Pons (tissue), 1 donor: ENCODE measurements around the gene IRF5.
"Not testable (repeated sequence)": the region's sequence is repeated elsewhere in the genome, so short reads cannot be mapped to it uniquely, and the experiment has no call there.

Experiments used
- DNase-seq: peaks from one replicate; pipeline ENCODE4 v3.0.0-alpha.2; 2016; ENCODE audit warnings: low spot score

The IRF5 gene

GRCh38 chr7:128938544-128939074 lies 882 bp downstream of the IRF5 start:
- DNase-seq, result no peak

GRCh38 chr7:128939075-128939860 lies 1.5 kb downstream of the IRF5 start:
- DNase-seq, result no peak

- no peak for DNase-seq
Observed at GRCh38 chr7:128939861-128940410, 2.2 kb downstream of the IRF5 start.

GRCh38 chr7:128940494-128941322 lies 3.0 kb downstream of the IRF5 start:
- DNase-seq, result peak; percentile 49

- DNase-seq, result no peak
Observed at GRCh38 chr7:128941323-128941890, 3.7 kb downstream of the IRF5 start.

- no peak for DNase-seq
Observed at GRCh38 chr7:128941946-128942526, 4.3 kb downstream of the IRF5 start.

- not testable (repeated sequence) for DNase-seq
Observed at GRCh38 chr7:128943251-128943650, 5.5 kb downstream of the IRF5 start.

GRCh38 chr7:128944487-128945236 lies 6.9 kb downstream of the IRF5 start:
- no peak for DNase-seq

GRCh38 chr7:128945668-128946366 lies 8.1 kb downstream of the IRF5 start:
- no peak for DNase-seq

- DNase-seq, result no peak
Observed at GRCh38 chr7:128946936-128947830, 9.5 kb downstream of the IRF5 start.

- DNase-seq, result no peak
Observed at GRCh38 chr7:128947854-128948253, 10.1 kb downstream of the IRF5 start.

GRCh38 chr7:128948312-128948973 lies 10.7 kb downstream of the IRF5 start:
- DNase-seq, result no peak

GRCh38 chr7:128948976-128949760 lies 11.4 kb downstream of the IRF5 start:
- no peak for DNase-seq

- no peak for DNase-seq
Observed at GRCh38 chr7:128951296-128951695, 13.6 kb downstream of the IRF5 start.

GRCh38 chr7:128954150-128954549 lies 16.4 kb downstream of the IRF5 start:
- DNase-seq, result no peak

- DNase-seq, result no peak
Observed at GRCh38 chr7:128954830-128955802, 17.4 kb downstream of the IRF5 start.

- DNase-seq, result no peak
Observed at GRCh38 chr7:128955981-128956380, 18.3 kb downstream of the IRF5 start.
